Mesendoderm (in vitro differentiated cells): ENCODE results near the gene STX8.
"Not testable (repeated sequence)": the region's sequence is repeated elsewhere in the genome, so short reads cannot be mapped to it uniquely, and the experiment has no call there.

Experiments
- DNase-seq: peaks from one replicate; pipeline ENCODE4 v3.0.0; 2013
- H2AK5ac ChIP-seq: 2 replicates; pipeline ENCODE4 v1.6.1; 2013; ENCODE audit warnings: low read length, inconsistent platforms
- H2BK120ac ChIP-seq: 2 replicates; pipeline ENCODE4 v1.6.1; 2013; ENCODE audit warnings: low read depth, mild to moderate bottlenecking, low read length, moderate library complexity, mixed read lengths
- H2BK15ac ChIP-seq: replicated peaks from 2 replicates; pipeline ENCODE4 v1.6.1; 2013; ENCODE audit warnings: low read depth, mild to moderate bottlenecking, moderate library complexity
- H2BK5ac ChIP-seq: 2 replicates; pipeline ENCODE4 v1.6.1; 2013; ENCODE audit warnings: low read length, inconsistent platforms
- H3K18ac ChIP-seq: 2 replicates; pipeline ENCODE4 v1.6.1; 2013; ENCODE audit warnings: mild to moderate bottlenecking, low read length, mixed read lengths
- H3K23ac ChIP-seq: one replicate; pipeline ENCODE4 v1.6.1; 2013; ENCODE audit warnings: low read length
- H3K27ac ChIP-seq: 2 replicates; pipeline ENCODE4 v1.5.1; 2013; ENCODE audit warnings: low read depth, mild to moderate bottlenecking, inconsistent platforms, low read length, moderate library complexity
- H3K27me3 ChIP-seq: 2 replicates; pipeline ENCODE4 v1.6.1; 2013; ENCODE audit warnings: low read length, control low read depth, mild to moderate bottlenecking, inconsistent platforms; ENCODE audit not compliant: insufficient read depth, poor library complexity
- H3K36me3 ChIP-seq: 2 replicates; pipeline ENCODE4 v1.6.1; 2013; ENCODE audit warnings: low read length, inconsistent platforms; ENCODE audit not compliant: control insufficient read depth, insufficient read depth
- H3K4ac ChIP-seq: one replicate; pipeline ENCODE4 v1.6.1; 2013; ENCODE audit warnings: low read depth, mild to moderate bottlenecking, low read length, moderate library complexity
- H3K4me1 ChIP-seq: 2 replicates; pipeline ENCODE4 v1.6.1; 2013; ENCODE audit warnings: low read depth, low read length, inconsistent platforms; ENCODE audit not compliant: control insufficient read depth
- H3K4me2 ChIP-seq: 2 replicates; pipeline ENCODE4 v1.6.1; 2013; ENCODE audit warnings: low read length
- H3K4me3 ChIP-seq: 2 replicates; pipeline ENCODE4 v1.5.1; 2013; ENCODE audit warnings: mild to moderate bottlenecking, low read length
- H3K56ac ChIP-seq: one replicate; pipeline ENCODE4 v1.6.1; 2013; ENCODE audit warnings: low read length
- H3K79me1 ChIP-seq: 2 replicates; pipeline ENCODE4 v1.6.1; 2013; ENCODE audit warnings: low read length, inconsistent platforms
- H3K79me2 ChIP-seq: 2 replicates; pipeline ENCODE4 v1.6.1; 2013; ENCODE audit warnings: mild to moderate bottlenecking, low read length; ENCODE audit not compliant: control insufficient read depth, insufficient read depth
- H3K9ac ChIP-seq: 2 replicates; pipeline ENCODE4 v1.6.1; 2013; ENCODE audit warnings: low read length, inconsistent platforms
- H4K5ac ChIP-seq: one replicate; pipeline ENCODE4 v1.6.1; 2013; ENCODE audit warnings: low read length
- H4K8ac ChIP-seq: one replicate; pipeline ENCODE4 v1.6.1; 2013; ENCODE audit warnings: low read depth, mild to moderate bottlenecking, control low read depth, low read length, moderate library complexity
- WGBS: extraction: QIAGEN DNeasy Blood & Tissue Kit; methylation state at CpG from one replicate; pipeline ENCODE4 v1.1.7; 2013; ENCODE audit warnings: low lambda C conversion rate, missing lambda C conversion rate; ENCODE audit not compliant: insufficient coverage; ENCODE audit errors: extremely low coverage; 5-methylcytosine and 5-hydroxymethylcytosine counted together

STX8 gene

DNA sequence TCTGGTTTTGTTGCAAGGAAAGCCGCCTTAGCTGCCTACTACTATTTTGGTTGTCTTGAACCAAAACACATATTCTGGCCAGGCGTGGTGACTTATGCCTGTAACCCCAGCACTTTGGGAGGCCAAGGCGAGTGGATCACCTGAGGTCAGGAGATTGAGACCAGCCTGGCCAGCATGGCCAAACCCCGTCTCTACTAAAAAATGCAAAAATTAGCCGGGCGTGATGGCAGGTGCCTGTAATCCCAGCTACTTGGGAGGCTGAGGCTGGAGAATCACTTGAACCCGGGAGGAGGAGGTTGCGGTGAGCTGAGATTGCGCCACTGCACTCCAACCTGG is 318.0 kb downstream of the STX8 start:
- not testable (repeated sequence) for H3K23ac ChIP-seq, H3K4ac ChIP-seq, H3K4me1 ChIP-seq, H3K27ac ChIP-seq, H3K4me2 ChIP-seq, DNase-seq, H2BK120ac ChIP-seq, H4K8ac ChIP-seq, H3K18ac ChIP-seq, H3K79me2 ChIP-seq, H2AK5ac ChIP-seq, H3K4me3 ChIP-seq, H3K79me1 ChIP-seq, H3K9ac ChIP-seq, H2BK15ac ChIP-seq, H2BK5ac ChIP-seq, H3K27me3 ChIP-seq, H3K36me3 ChIP-seq, H3K56ac ChIP-seq, H4K5ac ChIP-seq
- no CpG with 5 or more reads among the region's 9 CpGs for WGBS

DNA sequence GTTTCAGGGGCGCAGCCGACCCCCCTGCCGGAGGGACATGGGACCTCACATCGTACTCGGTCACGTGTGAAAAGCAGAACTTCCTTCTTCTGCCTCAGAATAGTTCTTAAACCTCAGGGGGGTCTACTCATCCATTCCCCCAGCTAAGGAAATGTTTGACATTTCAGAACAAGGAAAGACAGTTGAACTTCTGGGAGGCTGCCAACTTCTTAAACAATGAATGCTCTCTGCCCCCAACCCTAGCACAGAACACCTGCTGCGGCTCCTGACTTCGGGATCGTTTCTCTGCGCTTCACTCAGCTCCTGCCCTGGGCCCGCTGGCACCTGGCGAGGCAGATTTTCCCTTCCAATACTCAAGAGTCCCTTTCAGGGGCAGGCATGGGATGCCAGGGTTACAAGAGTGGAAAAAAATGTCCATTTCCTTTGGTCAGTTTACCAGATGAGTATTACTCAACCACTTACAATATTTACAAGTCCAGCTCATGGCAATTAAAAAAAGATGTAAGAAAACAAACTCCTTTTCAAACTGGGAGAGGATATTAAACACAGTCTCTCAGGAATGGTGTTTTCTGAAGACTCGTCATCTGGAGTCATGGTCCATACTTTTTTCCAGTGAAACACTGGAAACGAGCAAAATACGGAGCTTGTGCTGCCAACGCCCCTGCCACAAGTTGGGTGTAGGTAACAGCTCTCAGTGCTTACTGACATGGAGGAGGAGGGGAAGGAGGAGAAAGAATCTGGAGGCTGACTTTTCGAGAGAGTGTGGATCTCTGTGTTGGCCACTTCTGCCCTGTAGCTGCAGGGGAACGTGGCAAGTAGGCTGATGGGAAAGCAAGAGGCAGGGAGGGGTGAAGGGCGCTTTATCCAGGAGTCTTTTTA is 318.6 kb downstream of the STX8 start:
- no CpG with 5 or more reads among the region's 19 CpGs for WGBS
- Histone ChIP-seq H2BK5ac (no peak overlapping the region), H3K9ac (no peak overlapping the region), H3K56ac (no peak overlapping the region), H4K5ac (no peak overlapping the region), H4K8ac (no peak overlapping the region), H3K36me3 (no peaks in the 10 kb centered on the region), H3K18ac (no peak overlapping the region), H3K23ac (no peak overlapping the region), H3K4ac (no peak overlapping the region), H3K27me3 (no peaks in the 10 kb centered on the region), H3K4me2 (no peak overlapping the region), H3K4me3 (no peak overlapping the region), H3K4me1 (no peaks in the 10 kb centered on the region), H3K27ac (no peak overlapping the region), H2AK5ac (no peak overlapping the region), H2BK120ac (no peak overlapping the region), H3K79me2 (no peaks in the 10 kb centered on the region), H3K79me1 (no peaks in the 10 kb centered on the region), H2BK15ac (no peak overlapping the region)
- no peak for DNase-seq

DNA sequence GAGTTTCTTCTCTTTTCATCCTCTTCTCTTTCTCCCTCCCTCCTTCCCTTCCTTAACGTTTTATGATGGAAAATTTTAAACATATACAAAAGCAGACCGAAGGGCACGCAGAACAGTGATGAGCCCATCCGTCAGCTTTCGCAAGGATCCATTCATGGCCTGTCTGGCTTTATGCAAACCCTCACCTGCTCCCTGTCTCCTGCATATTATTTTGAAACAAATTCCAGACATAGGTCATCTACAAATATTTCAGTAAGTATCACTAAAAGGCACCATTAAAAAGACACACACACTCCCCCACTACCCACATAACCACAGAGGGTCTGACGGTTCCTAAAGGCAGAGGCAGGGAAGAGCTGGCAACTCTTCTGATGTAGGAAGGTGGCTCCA is 319.3 kb downstream of the STX8 start:
- no peaks in the 10 kb centered on the region for H3K79me2 ChIP-seq
- no peaks in the 10 kb centered on the region for H3K36me3 ChIP-seq
- no peaks in the 10 kb centered on the region for H3K79me1 ChIP-seq
- H3K27me3 ChIP-seq = no peaks in the 10 kb centered on the region
- no peak overlapping the region for H2BK120ac ChIP-seq
- H3K4me2 ChIP-seq = no peak overlapping the region
- no peak overlapping the region for H3K4me3 ChIP-seq
- no peak overlapping the region for H3K9ac ChIP-seq
- no peak overlapping the region for H2AK5ac ChIP-seq
- no CpG with 5 or more reads among the region's 6 CpGs for WGBS
- no peak for DNase-seq
- H4K8ac ChIP-seq = no peak overlapping the region
- no peak overlapping the region for H4K5ac ChIP-seq
- H3K23ac ChIP-seq = no peak overlapping the region
- no peak overlapping the region for H3K18ac ChIP-seq
- H2BK5ac ChIP-seq = no peak overlapping the region
- no peak overlapping the region for H3K4ac ChIP-seq
- no peaks in the 10 kb centered on the region for H3K4me1 ChIP-seq
- no peak overlapping the region for H3K27ac ChIP-seq
- H2BK15ac ChIP-seq = no peak overlapping the region
- no peak overlapping the region for H3K56ac ChIP-seq

DNA sequence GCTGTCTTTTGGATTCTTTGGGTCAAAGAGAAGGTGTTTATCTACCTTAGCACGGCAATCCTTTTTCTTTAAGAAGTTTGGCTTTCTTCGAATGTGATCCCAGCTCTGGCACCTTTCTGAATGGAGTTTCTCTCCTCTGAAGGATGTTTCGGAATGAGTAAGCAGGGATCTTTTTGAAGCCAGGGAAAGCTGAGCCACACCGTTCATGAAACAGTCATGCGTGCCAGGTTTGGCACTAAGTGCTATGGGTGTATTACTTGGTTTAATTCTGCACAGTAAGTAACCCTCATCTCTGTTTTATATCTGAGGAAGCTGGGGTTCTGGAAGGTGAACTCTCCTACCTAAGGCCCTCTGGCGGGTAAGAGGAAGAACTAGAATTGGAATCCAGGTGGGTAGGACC is 319.8 kb downstream of the STX8 start:
- Histone ChIP-seq H3K4me1 (no peaks in the 10 kb centered on the region), H3K56ac (no peak overlapping the region), H3K36me3 (no peaks in the 10 kb centered on the region), H4K8ac (no peak overlapping the region), H2BK120ac (no peak overlapping the region), H3K9ac (no peak overlapping the region), H2BK5ac (no peak overlapping the region), H3K23ac (no peak overlapping the region), H3K4me2 (no peak overlapping the region), H4K5ac (no peak overlapping the region), H3K79me1 (no peaks in the 10 kb centered on the region), H3K4me3 (no peak overlapping the region), H3K18ac (no peak overlapping the region), H3K79me2 (no peaks in the 10 kb centered on the region), H3K27me3 (no peaks in the 10 kb centered on the region), H3K27ac (no peak overlapping the region), H3K4ac (no peak overlapping the region), H2BK15ac (no peak overlapping the region), H2AK5ac (no peak overlapping the region)
- no CpG with 5 or more reads among the region's 6 CpGs for WGBS
- no peak for DNase-seq

DNA sequence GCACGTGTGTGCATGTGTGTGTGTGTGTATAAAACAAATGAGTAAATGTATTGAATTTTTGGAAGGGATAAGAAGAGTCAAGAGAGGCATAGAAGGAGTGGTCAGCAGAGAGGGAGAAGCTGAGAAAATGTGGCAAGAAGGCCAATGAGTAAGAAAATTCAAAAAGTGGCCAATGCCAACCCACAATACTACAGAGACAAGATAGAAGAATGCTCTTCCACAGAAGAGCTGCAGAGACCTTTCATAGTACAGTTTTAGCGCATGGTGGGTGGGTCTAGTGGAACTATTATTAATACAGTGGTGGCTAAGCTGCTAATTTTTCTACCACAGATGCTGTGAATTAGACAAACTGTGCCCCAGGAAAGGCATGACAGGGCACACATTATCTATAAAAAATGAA is 320.8 kb downstream of the STX8 start:
- no peak for DNase-seq
- no peaks in the 10 kb centered on the region for H3K27me3 ChIP-seq
- H3K23ac ChIP-seq = no peak overlapping the region
- no peaks in the 10 kb centered on the region for H3K79me2 ChIP-seq
- no peak overlapping the region for H2BK5ac ChIP-seq
- no peak overlapping the region for H2BK15ac ChIP-seq
- no peak overlapping the region for H3K4me3 ChIP-seq
- H3K4me1 ChIP-seq = no peaks in the 10 kb centered on the region
- H4K5ac ChIP-seq = no peak overlapping the region
- H2AK5ac ChIP-seq = no peak overlapping the region
- no peak overlapping the region for H3K4ac ChIP-seq
- no peak overlapping the region for H3K18ac ChIP-seq
- H4K8ac ChIP-seq = no peak overlapping the region
- H3K4me2 ChIP-seq = no peak overlapping the region
- WGBS = no CpG with 5 or more reads among the region's 2 CpGs
- H2BK120ac ChIP-seq = no peak overlapping the region
- H3K27ac ChIP-seq = no peak overlapping the region
- no peak overlapping the region for H3K56ac ChIP-seq
- no peaks in the 10 kb centered on the region for H3K79me1 ChIP-seq
- H3K36me3 ChIP-seq = no peaks in the 10 kb centered on the region
- no peak overlapping the region for H3K9ac ChIP-seq

DNA sequence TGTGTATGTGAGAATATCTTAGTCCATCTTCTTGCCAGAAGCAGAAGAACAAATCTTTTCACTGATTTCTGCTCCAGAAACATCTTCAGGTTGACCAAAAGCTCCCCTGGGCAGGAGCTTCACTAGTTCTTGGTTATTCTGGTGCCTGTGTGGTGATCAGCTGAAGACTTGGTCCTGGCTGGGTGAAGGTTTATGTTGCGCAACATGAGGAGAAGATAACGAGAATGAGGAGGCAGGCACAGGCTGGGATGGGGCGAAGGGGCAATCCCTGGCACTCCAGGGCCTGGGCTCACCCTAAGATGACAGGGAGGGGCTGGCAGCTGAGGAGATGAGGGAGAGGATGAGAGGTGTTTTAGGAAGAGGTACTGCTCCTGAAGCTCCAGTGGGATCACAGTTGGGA is 322.3 kb downstream of the STX8 start:
- no peak for DNase-seq
- Histone ChIP-seq H3K23ac (no peak overlapping the region), H3K79me1 (no peaks in the 10 kb centered on the region), H2AK5ac (no peak overlapping the region), H3K18ac (no peak overlapping the region), H3K36me3 (no peaks in the 10 kb centered on the region), H3K9ac (no peak overlapping the region), H3K4me2 (no peak overlapping the region), H2BK5ac (no peak overlapping the region), H3K27me3 (no peaks in the 10 kb centered on the region), H3K79me2 (no peaks in the 10 kb centered on the region), H2BK120ac (no peak overlapping the region), H3K4ac (no peak overlapping the region), H4K8ac (no peak overlapping the region), H3K4me3 (no peak overlapping the region), H3K4me1 (no peaks in the 10 kb centered on the region), H2BK15ac (no peak overlapping the region), H4K5ac (no peak overlapping the region), H3K56ac (no peak overlapping the region), H3K27ac (no peak overlapping the region)
- WGBS = no CpG with 5 or more reads among the region's 3 CpGs
